Stimulated activated CD8-positive, alpha-beta memory T cell treated with anti-CD3 and anti-CD28 coated beads, Interleukin-4, amount 100 ng/mL, for 48 hours (primary cell): Measurements from ENCODE around the gene COQ8B.

Experiments used
- DNase-seq: peaks from one replicate; pipeline ENCODE4 v3.0.0-alpha.2; 2020

COQ8B gene

DNA sequence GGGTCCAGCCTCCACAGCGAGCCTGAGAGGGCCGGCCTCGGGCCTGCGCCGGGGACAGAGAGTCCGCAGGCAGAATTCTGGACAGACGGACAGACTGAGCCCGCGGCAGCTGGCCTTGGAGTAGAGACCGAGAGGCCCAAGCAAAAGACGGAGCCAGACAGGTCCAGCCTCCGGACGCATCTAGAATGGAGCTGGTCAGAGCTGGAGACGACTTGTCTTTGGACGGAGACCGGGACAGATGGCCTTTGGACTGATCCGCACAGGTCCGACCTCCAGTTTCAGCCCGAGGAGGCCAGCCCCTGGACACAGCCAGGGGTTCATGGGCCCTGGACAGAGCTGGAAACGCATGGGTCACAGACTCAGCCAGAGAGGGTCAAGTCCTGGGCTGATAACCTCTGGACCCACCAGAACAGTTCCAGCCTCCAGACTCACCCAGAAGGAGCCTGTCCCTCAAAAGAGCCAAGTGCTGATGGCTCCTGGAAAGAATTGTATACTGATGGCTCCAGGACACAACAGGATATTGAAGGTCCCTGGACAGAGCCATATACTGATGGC is 716 bp upstream of the COQ8B start:
- no peak for DNase-seq

DNA sequence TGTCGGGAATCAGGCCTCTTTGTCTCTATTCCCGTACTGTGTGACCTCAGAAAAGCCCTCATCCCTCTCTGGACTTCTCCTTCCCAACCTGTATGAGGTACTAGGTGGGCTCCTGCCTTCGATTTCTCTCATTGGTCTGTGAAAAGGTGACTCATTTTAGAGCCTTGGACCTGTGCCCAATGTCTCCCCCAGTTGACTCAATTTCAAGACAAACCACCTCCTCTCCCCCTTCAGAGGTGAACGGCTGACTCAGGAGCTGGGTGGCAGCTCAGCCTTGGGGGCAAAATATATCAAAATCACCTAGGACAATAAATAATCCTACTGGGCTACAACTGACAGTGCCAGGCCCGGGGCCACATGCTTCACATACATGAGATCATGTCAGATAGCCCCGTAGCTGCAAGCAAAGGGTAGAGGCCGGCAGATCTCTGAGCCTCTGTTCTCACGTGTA is 630 bp downstream of the COQ8B start:
- DNase-seq: peak; percentile 84

DNA sequence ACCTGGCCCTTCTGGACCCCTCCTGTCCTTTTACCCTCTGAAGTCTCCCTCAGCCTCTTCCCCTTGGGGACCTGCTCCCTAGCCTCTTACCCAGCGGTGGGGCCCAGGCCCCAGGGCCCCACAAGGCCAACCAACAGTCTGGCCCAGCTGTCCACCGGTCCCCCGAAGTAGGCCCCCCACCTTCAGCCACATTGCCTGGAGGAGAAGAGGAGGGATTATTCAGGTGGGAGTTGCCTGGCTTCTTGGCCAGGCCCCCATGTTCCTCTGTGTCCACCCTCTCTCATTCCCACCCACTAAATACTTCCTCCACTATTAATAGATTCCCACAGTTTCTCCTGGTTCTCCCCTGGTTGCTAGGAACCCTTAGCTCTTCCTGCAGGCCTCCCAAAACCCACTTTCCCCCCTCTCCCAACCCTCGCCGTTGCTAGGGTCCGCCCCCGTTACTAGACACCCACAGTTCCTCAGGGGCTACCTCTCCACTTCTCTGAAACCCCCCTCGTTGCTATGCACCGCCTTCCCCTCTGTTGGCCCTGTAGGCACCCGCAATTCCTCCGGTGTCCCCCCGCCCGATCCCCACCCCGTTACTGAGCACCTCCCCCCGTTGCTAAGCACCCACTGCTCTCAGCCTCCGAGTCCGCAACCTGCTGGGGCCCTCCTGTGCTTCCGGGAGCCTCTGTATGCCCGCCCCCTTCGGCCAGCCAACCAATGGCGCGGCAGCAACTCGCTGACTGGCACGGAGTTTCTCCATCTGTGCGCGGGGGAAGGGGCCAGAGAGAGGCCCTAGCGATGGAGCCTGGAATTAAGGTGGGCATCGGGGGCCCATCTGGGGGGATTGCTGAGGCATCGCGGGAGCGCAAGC is 2.0 kb downstream of the COQ8B start:
- DNase-seq: peak; percentile 96

DNA sequence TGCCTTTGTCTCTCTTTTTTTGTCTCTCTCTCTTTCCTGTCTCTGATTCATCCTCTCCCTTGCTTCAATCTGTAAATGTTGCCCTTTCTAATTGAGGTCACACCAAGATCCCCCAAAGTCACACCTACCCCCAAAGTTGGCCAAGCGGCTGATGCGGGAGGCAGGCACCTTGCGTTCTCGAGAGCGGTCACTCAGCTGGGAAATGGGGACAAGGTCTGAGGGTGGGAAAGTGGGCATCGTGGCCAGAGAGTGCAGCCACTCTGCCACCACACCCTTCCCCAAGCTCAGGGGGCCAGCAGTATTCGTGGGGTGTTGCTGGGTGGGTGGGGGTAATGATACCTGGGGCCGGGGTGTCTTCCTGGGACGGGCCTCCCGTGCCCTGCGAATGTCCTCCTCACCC is 2.7 kb downstream of the COQ8B start:
- DNase-seq: no peak

DNA sequence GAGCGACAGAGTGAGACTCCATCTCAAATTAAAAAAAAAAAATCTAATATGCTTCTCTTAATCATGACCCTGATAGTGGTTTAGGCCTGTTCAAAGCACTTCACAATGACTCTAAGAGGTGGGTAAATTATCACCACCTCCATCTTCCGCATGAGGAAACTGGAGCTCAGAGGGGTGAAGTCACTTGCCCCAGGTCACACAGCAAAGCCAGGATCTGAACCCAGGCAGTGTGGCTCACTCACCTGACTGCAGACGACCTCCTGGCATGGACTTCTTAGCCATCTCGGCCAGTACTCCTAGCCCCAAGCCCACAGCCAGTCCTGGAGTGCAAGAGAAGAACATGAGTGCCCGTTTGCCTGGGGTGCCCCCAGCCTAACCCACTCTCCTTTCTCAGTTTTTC is 6.9 kb downstream of the COQ8B start:
- no peak for DNase-seq

DNA sequence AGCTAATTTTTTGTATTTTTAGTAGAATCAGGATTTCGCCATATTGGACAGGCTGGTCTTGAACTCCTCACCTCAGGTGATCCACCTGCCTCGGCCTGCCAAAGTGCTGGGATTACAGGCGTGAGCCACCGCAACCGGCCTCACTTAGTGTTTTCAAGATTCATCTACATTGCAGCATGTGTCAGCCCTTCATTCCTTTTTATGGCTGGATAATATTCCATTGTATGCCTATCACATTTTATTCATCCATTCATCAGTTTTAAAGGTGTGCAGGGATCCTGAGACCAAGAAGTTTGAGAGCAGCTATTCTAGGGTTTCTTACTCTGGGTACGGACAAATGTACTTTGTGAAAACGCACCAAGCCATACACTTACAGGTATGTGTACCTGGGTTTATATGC is 9.1 kb downstream of the COQ8B start:
- no peak for DNase-seq

DNA sequence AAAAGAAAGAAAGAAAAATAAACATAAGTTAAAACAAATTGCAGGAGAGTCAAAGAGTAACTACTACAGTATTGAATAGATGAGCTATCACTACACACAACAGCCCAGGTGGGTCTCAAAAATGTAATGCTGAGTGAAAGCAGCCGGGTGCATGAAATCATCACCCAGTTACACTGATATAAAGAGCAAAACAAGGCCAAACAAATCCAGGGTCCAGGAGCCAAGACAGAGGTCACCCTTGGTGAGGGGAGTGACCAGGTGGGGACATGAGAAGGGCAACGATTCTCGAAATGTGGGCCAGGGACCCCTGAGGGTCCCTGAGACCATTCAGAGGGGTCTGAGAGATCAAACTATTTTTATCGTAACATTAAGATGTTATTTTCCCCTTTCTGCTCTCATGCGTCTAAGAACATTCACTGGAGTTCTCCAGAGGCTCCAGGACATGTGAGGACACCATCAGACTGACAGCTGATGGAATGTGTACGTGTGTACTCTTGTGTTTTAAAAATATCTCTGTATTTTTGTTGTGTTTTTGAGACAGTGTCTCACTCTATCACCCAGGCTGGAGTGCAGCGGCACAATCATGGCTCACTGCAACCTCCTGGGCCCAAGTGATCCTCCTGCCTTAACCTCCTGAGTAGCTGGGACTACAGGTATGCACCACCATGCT is 10.6 kb downstream of the COQ8B start:
- no peak for DNase-seq

DNA sequence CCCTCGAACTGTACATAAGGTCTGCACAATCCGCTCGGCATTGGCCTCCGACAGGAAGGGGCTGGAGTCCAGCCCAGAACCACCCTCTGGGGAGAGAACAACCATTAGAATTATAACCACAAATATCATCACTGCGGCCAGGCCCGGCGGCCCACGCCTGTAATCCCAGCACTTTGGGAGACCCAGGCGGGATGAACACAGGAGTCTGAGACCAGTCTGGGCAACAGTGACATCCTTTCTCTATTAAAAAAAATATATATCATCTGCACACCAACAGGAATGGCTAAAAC is 11.4 kb downstream of the COQ8B start:
- no peak for DNase-seq

DNA sequence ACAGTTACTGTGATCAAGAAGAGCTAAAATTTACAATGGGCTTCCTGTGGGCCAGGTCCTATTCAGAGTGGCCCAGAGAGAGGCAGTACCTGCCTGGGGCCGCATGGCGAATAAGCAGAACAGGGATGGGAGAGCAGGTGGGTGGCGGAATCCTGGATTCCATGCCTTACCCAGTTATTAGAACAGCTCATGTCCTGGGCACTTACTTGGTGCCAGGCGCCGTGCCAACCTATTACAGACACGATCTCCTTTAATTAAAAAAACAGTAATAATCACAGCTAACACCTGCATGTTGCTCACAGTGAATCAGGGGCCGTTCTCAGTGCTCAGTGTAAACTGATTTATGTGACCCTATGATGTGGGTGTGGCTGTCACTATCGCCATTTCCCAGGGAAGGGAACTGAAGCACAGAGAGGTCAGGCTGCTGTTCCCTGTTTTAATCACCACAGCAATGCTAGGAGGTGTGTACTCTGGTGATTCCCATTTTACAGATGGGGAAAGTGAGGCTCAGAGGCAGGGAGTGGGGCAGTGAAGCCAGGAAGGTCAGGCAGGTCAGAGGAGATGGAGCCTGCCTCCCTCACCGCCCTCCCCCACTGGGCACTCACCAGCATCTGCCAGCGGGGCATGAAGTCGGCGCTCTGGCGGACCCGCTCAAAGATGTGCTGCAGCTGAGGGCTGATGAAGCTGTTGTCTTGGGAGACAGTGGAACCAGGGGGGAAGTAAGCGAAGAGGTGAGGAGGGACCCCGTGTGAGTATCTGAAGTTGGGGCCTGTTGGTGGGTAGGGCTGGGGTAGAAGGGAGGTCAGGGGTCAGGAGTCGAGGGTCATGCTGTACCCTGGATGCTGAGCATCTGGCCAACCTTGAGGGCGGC is 12.0 kb downstream of the COQ8B start:
- DNase-seq: no peak

DNA sequence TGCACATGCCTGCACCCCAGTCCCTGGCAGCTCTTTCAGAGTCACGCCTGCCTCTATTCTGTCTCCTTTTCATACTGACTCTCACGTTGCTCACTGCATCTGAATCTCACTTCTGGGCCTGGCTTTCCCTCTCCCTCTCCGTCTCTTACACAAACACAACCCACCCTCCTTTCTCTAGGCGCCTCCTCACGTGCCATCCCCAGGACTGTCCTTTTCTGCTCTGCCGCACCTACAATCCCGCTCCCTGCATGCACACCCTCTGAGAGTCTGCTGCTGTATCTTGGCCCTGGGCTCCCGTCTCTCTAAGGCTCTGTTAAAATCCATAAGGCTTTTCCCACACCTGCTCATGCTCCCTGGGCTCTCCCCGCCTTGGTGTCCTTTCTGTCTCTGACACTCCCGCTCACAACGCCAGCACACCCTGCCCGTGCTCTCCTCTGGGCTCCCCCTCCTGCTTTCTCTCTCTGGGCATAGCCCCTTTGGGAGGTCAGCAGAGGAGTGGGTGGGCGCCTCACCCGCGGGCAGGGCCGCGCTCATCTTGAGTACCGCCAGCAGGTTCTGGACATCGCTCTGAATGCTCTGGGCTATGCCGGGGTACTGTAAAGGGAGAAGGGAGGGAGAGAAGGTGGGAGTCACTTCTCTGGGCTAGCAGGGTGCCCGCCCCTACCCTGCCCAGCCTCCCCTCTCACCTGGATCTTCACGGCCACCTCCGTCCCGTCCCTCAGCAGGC is 13.5 kb downstream of the COQ8B start:
- no peak for DNase-seq

DNA sequence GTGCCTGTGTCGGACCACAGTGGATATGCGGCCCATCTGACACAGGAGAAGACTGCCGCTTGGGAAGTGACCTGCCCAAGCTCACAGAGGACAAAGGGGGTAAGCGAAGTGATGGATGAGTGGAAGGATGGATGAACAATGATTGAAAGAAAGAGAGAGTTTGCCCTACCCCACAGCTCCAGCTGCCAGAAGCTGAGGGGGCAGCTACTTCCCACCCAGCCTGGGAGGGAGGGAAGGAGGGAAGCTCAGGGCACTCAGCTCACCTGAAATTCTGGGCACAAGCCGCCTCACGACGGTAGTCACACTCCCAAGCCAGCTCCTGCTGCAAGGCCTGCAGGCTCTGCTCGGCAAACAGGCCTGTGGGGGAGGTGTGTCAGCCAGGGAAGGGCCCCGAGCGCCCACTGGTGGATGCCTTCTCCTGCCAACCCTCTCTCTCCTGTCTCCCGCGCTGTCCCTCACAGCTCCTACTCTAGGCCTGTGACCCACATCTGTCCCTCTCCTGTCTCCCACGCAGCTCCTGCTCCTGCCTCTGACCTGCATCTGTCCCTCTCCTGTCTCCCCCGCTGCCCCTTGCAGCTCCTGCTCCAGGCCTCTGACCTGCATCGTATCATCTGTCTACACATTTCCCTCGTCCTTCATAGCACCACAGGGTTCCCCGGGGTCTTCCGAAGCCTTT is 14.2 kb downstream of the COQ8B start:
- DNase-seq: no peak

DNA sequence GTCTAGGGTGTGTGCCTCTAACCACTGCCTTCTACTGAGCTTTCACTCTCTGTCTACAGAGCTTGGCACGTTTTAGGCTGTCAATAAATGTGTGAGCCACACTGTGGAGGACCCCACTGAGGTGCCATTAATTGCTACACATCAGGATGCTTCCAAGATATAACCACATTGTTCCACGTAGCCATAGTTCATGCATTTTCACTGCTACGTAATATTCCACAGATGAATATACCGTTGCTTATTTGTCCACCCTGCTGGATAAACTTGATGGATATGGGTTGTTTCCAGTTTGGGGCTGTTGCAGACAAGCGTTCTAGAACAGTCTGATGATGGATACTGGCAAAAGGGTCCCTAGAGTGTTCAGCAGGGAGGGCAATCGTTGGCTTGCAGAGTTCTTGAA is 14.9 kb downstream of the COQ8B start:
- no peak for DNase-seq

DNA sequence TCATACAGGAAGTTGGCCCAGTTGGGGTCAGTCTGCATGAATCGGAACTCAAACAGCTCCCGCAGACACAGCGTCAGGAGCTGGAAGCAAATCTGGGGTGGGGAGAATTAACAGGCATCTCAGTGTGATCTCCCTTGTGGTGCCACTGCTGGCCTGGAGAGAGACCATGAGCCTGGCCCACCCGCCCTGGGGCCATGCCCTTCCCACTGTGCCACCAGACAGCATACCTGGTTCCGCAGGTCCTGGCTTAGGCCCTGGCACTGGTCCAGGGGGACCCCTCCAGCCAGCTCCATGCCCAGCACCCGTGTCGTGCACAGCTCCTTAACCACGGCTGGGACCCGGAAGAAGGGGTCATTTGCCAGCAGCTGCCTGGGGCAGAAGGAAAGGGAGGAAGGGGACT is 16.6 kb downstream of the COQ8B start:
- DNase-seq: no peak

DNA sequence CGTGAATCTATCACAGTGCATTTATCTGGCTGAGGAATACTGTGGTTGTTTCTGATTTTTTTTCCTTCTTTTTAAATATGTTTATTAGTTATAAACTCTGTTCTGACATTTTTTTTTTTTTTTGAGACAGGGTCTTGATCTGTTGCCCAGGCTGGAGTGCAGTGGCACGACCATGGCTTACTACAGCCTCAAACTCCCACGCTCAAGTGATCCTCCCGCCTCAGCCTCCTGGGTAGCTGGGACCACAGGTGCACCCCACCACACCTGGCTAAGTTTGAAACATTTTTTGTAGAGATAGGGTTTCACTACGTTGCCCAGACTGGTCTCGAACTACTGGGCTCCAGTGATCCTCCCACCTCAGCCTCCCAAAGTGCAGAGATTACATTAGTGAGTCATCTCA is 19.7 kb downstream of the COQ8B start:
- DNase-seq: no peak

DNA sequence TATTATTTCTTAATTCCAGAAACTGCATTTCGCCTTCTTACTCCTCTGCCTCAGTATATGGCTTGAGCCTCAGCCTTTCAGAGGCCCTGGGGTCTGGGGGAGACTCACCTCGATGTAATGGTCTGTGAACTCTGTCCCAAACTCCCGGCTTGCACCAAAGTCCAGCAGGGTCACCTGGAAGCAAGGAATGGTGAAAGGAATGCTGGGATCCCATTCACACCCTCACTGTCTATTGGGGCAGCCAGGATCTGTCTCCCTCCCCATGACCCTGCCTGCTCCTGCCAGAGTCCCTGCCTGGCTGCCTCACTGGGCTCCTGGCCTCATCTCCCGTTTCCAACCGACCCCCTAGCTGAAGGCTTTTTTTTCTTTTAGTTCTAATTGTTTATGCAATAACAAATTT is 20.8 kb downstream of the COQ8B start:
- no peak for DNase-seq

DNA sequence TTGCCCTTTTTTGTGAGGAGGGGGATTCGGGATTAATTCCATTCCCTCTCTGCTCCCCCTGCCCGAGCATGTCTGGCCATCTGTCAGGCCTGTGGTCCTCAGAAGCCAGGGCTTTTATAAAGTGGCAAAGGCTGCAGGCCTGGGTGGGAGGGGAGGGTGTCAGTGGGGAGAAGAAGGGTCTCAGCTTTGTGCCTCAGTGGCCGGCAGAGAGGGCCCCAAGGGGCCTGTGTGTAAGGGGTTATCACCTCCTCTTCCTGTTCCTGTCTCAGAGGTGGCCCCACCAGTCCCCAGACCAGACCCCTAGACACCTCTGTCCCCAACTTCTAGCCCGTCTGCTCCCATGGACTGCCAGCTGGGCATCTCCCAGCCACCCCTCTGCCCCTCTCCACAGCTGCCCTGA is 22.8 kb downstream of the COQ8B start:
- no peak for DNase-seq

DNA sequence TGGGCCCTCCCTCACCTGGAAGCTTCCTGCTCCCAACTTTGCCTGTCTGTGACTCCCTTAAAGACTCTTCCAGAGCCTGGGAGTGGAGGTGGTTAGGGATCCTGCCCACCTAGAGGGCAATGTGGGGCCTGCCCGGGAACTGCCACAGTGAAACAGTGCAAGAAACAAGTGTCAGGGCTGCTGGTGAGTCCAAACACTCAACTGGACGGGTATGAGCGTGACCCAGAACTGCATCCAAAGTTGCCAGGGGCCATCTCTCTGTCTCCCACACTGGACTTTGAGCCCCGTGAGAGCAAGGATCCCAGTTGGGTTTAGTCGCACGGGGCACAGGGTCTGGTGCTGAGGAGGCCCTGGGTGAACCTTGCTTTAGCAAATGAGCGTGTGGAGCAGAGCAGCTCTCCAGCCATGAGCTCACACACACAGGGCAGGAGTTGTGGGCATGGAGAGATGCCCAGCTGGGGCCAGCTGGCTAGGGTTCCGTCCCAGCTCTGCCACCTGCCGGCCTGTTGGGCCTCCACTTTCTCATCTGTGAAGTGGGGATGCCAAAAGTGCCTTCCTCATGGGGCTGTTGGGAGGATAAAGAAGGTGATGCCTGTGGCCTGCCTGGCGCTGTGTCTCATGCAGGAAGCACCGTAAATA is 23.4 kb downstream of the COQ8B start:
- no peak for DNase-seq

DNA sequence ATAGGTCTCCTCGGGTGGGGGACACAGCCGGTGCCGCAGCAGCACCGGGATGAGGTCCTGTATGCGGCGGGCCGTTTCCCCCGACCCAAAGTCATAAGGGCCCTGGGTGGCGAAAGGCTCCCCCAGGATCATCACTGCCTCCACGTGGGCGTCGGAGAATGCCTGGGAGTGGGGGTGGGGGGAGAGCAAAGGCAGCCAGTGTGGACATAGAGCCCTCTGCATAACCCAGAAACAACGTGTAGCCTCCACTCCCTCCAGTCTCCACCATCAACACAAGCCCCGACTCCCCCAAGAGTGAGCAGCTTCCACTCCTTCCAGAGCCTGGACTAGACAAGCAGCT is 24.5 kb downstream of the COQ8B start:
- DNase-seq: no peak

DNA sequence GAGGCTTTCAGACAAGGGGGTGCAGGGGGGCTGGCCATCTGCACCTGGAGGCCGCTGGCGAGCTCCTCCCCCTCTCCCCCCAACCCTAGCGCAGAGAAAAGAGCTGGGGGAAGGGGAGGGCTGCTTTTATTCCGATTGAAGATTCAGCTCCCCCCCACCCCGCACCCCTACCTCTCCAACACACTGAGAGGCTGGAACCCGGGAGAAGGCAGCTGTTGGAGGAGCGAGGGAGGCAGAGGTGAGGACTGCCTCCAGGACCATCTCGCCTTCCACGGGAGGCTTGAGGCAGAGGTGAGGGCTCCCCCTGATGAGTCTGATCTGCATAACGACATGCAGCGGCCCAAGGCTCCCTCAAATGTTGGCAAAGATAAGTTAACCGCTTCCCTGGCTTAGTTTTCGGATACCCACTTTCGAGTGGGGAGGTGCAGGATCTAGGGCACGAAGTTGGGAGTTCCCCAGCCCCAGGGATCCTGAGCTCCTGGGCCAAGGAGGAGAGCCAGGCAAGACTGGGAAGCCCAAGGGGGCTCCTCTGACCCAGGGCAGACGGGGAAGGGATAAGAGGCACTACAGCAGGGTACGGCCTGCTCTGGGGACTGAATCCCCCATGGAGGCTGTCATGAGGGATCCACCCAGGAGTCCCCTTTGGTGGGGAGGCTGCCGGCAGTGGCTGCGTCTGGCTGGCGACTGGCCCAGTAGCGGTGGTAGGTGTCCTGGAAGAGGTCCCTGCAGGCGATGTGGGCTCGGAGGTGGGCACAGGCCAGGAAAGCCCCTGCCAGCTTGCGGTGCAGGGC is 25.1 kb downstream of the COQ8B start:
- peak; percentile 35 for DNase-seq

DNA sequence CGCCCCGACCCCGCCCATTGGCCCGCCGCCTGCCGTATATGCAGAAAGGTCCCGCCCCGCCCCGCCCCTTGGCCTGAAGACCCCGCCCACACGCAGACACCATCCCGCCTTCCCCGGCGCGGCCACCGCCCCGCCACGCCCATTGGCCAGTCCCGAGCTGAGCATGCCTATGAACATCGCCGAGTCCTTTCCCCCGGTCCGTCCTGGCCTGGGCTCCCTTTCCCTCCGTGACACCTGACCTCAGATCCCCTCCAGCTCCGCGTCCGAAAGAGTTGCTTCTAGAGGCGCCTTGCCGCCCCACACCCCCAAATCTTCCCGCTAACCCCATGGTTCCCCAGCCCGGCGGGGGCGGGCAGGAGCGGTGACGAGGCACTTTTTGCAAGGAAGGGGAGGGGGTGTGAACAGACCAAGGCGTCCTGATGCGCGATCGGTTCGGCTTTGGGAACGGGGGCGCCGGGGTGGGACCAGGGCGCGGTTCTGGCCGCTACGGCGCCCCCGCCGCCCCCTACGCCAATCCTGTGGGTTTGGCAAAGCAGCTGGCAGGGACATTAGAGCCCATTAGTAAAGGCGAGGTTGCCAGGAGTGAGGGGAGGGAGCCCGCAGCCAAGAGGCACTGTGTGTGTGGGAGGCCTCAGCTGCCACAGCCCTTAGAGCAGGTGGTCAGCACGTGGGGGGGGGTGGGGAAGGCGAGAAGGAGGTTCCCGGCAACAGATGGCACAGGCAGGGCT is 25.8 kb downstream of the COQ8B start:
- DNase-seq: peak; percentile 92
